ENCODE measurements around the gene IGSF23. TPM values are rescaled to one million over a fixed set of nuclear protein-coding genes. Genes with fewer than 3 reads are reported as not detected.
"Not testable (repeated sequence)": the region's sequence is repeated elsewhere in the genome, so short reads cannot be mapped to it uniquely, and the experiment has no call there.

The IGSF23 gene
- total RNA-seq, 1 donor from 2014 or later: not detected

GRCh38 chr19:44681992-44682790 lies 68.8 kb downstream of the IGSF23 start:
- Histone ChIP-seq H2AFZ (replicated peaks) (no peak overlapping the region), H3F3A (ENCODE audit: low read depth) (no peaks in the 10 kb centered on the region), H3K9me3 (ENCODE audit: low read depth) (no peaks in the 10 kb centered on the region), H3K27me3 (no peaks in the 10 kb centered on the region), H3K4me3 (no peak overlapping the region), H3K79me2 (ENCODE audit: low read depth) (no peaks in the 10 kb centered on the region), H3K9ac (no peak overlapping the region), H3K4me1 (no peaks in the 10 kb centered on the region), H3K4me2 (no peak overlapping the region), H3K36me3 (no peaks in the 10 kb centered on the region), H4K20me1 (ENCODE audit: low read depth) (no peaks in the 10 kb centered on the region), H3K27ac (no peak overlapping the region)
- Mint-ChIP-seq H3K27me3 (ENCODE audit: insufficient read depth, low read depth) (peaks cover 17% of the 10 kb centered on the region), H3K27ac (no peak overlapping the region), H3K4me1 (peaks cover 12% of the 10 kb centered on the region), H3K9me3 (no peaks in the 10 kb centered on the region), H3K4me3 (no peak overlapping the region), H3K36me3 (no peaks in the 10 kb centered on the region)
- DNase-seq (ENCODE audit: low spot score): no peak
- TF ChIP-seq EZH2phosphoT487 (IDR thresholded peaks at IDR 0.05) (no peak), CTCF (IDR thresholded peaks at IDR 0.05) (no peak), EZH2 (IDR thresholded peaks at IDR 0.05) (no peak)

- Histone ChIP-seq H3F3A (ENCODE audit: low read depth) (no peaks in the 10 kb centered on the region), H3K27me3 (no peaks in the 10 kb centered on the region), H3K4me2 (no peak overlapping the region), H3K9me3 (ENCODE audit: low read depth) (no peaks in the 10 kb centered on the region), H3K27ac (no peak overlapping the region), H3K9ac (no peak overlapping the region), H3K4me1 (no peaks in the 10 kb centered on the region), H3K79me2 (ENCODE audit: low read depth) (no peaks in the 10 kb centered on the region), H2AFZ (replicated peaks) (no peak overlapping the region), H4K20me1 (ENCODE audit: low read depth) (no peaks in the 10 kb centered on the region), H3K4me3 (no peak overlapping the region), H3K36me3 (no peaks in the 10 kb centered on the region)
- H3K4me3 Mint-ChIP-seq: no peak overlapping the region
- no peak overlapping the region for H3K27ac Mint-ChIP-seq
- H3K27me3 Mint-ChIP-seq (ENCODE audit: insufficient read depth, low read depth): peaks cover 15% of the 10 kb centered on the region
- H3K9me3 Mint-ChIP-seq: no peaks in the 10 kb centered on the region
- TF ChIP-seq EZH2 (IDR thresholded peaks at IDR 0.05): no peak
- no peak for TF ChIP-seq EZH2phosphoT487 (IDR thresholded peaks at IDR 0.05)
- TF ChIP-seq CTCF (IDR thresholded peaks at IDR 0.05): no peak
- H3K36me3 Mint-ChIP-seq: no peaks in the 10 kb centered on the region
- no peak for DNase-seq (ENCODE audit: low spot score)
- H3K4me1 Mint-ChIP-seq: peaks cover 8% of the 10 kb centered on the region
Measured at GRCh38 chr19:44682807-44683206, 69.4 kb downstream of the IGSF23 start.

- Histone ChIP-seq H3K4me3 (no peak overlapping the region), H2AFZ (replicated peaks) (no peak overlapping the region), H3K4me1 (no peaks in the 10 kb centered on the region), H3K9ac (no peak overlapping the region), H4K20me1 (ENCODE audit: low read depth) (no peaks in the 10 kb centered on the region), H3F3A (ENCODE audit: low read depth) (no peaks in the 10 kb centered on the region), H3K36me3 (no peaks in the 10 kb centered on the region), H3K27ac (no peak overlapping the region), H3K79me2 (ENCODE audit: low read depth) (no peaks in the 10 kb centered on the region), H3K27me3 (no peaks in the 10 kb centered on the region), H3K9me3 (ENCODE audit: low read depth) (no peaks in the 10 kb centered on the region), H3K4me2 (no peak overlapping the region)
- no peak overlapping the region for H3K27ac Mint-ChIP-seq
- peaks cover 8% of the 10 kb centered on the region for H3K4me1 Mint-ChIP-seq
- H3K27me3 Mint-ChIP-seq (ENCODE audit: insufficient read depth, low read depth): peaks cover 13% of the 10 kb centered on the region
- TF ChIP-seq EZH2 (IDR thresholded peaks at IDR 0.05): no peak
- no peak for TF ChIP-seq EZH2phosphoT487 (IDR thresholded peaks at IDR 0.05)
- TF ChIP-seq CTCF (IDR thresholded peaks at IDR 0.05): no peak
- H3K9me3 Mint-ChIP-seq: no peaks in the 10 kb centered on the region
- DNase-seq (ENCODE audit: low spot score): no peak
- no peaks in the 10 kb centered on the region for H3K36me3 Mint-ChIP-seq
- no peak overlapping the region for H3K4me3 Mint-ChIP-seq
Measured at GRCh38 chr19:44683434-44684210, 70.3 kb downstream of the IGSF23 start.

- not testable (repeated sequence) for H2AFZ ChIP-seq (replicated peaks); H3K27me3 ChIP-seq; H3K79me2 ChIP-seq (ENCODE audit: low read depth); H3K36me3 Mint-ChIP-seq; H3K9me3 ChIP-seq (ENCODE audit: low read depth); H3K4me1 Mint-ChIP-seq; H3K4me1 ChIP-seq; H3K9me3 Mint-ChIP-seq; H3K27ac ChIP-seq; H3F3A ChIP-seq (ENCODE audit: low read depth); H4K20me1 ChIP-seq (ENCODE audit: low read depth); H3K27ac Mint-ChIP-seq; H3K9ac ChIP-seq; H3K36me3 ChIP-seq; DNase-seq (ENCODE audit: low spot score); H3K4me3 ChIP-seq; H3K4me2 ChIP-seq; H3K4me3 Mint-ChIP-seq
- H3K27me3 Mint-ChIP-seq (ENCODE audit: insufficient read depth, low read depth): peaks cover 13% of the 10 kb centered on the region
Measured at GRCh38 chr19:44684396-44684795, 71.0 kb downstream of the IGSF23 start.
